GM12878 (cell line): ENCODE data around the gene CDC20B. TPM values are rescaled to one million over a fixed set of nuclear protein-coding genes. Genes with fewer than 3 reads are reported as not detected.

Experiments
- ATAC-seq: fragments of 200-7000 bp; cut with Tn5 transposase; 3 replicates; pipeline ENCODE4 v1.9.1; 2020; ENCODE audit warnings: mild to moderate bottlenecking, moderate library complexity
- BruUV-seq: library from RNA; stranded (reverse); fragments of 400-500 nt; replicated peaks from 2 replicates; lab custom pipeline; 2021; lab: Mats Ljungman, UMichigan
- CTCF ChIA-PET: fragments of 300-600 bp; sonication (Branson Sonifier 250); formaldehyde crosslinking; extraction: SDS; loops from one replicate; lab custom pipeline; 2021; ENCODE audit warnings: inconsistent platforms; lab: Yijun Ruan, JAX
- POLR2A ChIA-PET: fragments of 350-600 bp; formaldehyde crosslinking; extraction: SDS; loops from one replicate; lab custom pipeline; 2021; ENCODE audit warnings: inconsistent platforms; lab: Charles Lee
- RAD21 ChIA-PET: fragments of 300-600 bp; sonication (Branson Sonifier 250); formaldehyde crosslinking; loops from one replicate; lab custom pipeline; 2023; ENCODE audit warnings: antibody characterized with exemption; ENCODE audit not compliant: unreplicated experiment; lab: Charles Lee
- SMC1A ChIA-PET: fragments of 300-600 bp; sonication (Branson Sonifier 250); formaldehyde crosslinking; loops from one replicate; lab custom pipeline; 2023; ENCODE audit not compliant: unreplicated experiment, uncharacterized antibody; lab: Charles Lee
- DNase-seq: peaks from one replicate; pipeline ENCODE4 v3.0.0-alpha.2; 2011; ENCODE audit warnings: low read depth, low spot score
- FAIRE-seq: peaks from 3 replicates; lab custom pipeline; 2011; peaks lifted over from hg19 to GRCh38; lab: Jason Lieb, UNC
- H2AFZ ChIP-seq: 2 replicates; pipeline ENCODE4 v1.6.0; 2011; ENCODE audit warnings: low read depth, low read length, control low read depth; ENCODE audit not compliant: control insufficient read depth
- H3K27ac ChIP-seq: 2 replicates; pipeline ENCODE4 v1.5.1; 2011; ENCODE audit warnings: control low read depth; ENCODE audit not compliant: control insufficient read depth, insufficient read depth
- H3K27me3 ChIP-seq, 2 experiments: replicated peaks in 1 of 2; 2 replicates each; pipeline versions ENCODE4 v1.6.0 to v1.6.1; 2011; ENCODE audit warnings: low read length in 1 of 2; ENCODE audit not compliant: control insufficient read depth in 2 of 2, insufficient read depth in 2 of 2
- H3K36me3 ChIP-seq, 2 experiments: 2 replicates each; pipeline ENCODE4 v1.5.1; 2011; ENCODE audit warnings: low read length in 1 of 2; ENCODE audit not compliant: control insufficient read depth in 2 of 2, insufficient read depth in 2 of 2
- H3K4me1 ChIP-seq: 2 replicates; pipeline ENCODE4 v1.6.1; 2011; ENCODE audit warnings: mild to moderate bottlenecking, low read length, moderate library complexity, mixed read lengths; ENCODE audit not compliant: control insufficient read depth, insufficient read depth
- H3K4me2 ChIP-seq: 2 replicates; pipeline ENCODE4 v1.6.0; 2011; ENCODE audit warnings: control low read depth; ENCODE audit not compliant: control insufficient read depth, insufficient read depth
- H3K4me3 ChIP-seq: fragments of 200-600 bp; sonication (generic); 2 replicates; pipeline ENCODE4 v1.5.1; 2016
- H3K79me2 ChIP-seq: 2 replicates; pipeline ENCODE4 v1.6.0; 2011; ENCODE audit warnings: low read length; ENCODE audit not compliant: control insufficient read depth, insufficient read depth
- H3K9ac ChIP-seq: 2 replicates; pipeline ENCODE4 v1.8.0; 2011; ENCODE audit warnings: low read length, control low read depth, mixed read lengths; ENCODE audit not compliant: control insufficient read depth, insufficient read depth
- H3K9me3 ChIP-seq: replicated peaks from 3 replicates; pipeline ENCODE4 v1.5.1; 2011; ENCODE audit warnings: mild to moderate bottlenecking, low read length; ENCODE audit not compliant: control insufficient read depth, insufficient read depth
- H4K20me1 ChIP-seq: 2 replicates; pipeline ENCODE4 v1.6.0; 2011; ENCODE audit not compliant: control insufficient read depth, insufficient read depth
- ATF3 ChIP-seq: IDR thresholded peaks from 2 replicates; pipeline ENCODE4 v1.6.1; 2011; ENCODE audit warnings: low read depth, mild to moderate bottlenecking, low read length, moderate library complexity, borderline replicate concordance; ENCODE audit errors: extremely low read depth
- FOXM1 ChIP-seq: IDR thresholded peaks from 2 replicates; pipeline ENCODE4 v1.6.1; 2012; ENCODE audit warnings: low read depth, mild to moderate bottlenecking, inconsistent platforms, low read length, moderate library complexity
- LARP7 ChIP-seq: fragments of 450-650 bp; IDR thresholded peaks from 2 replicates; pipeline ENCODE4 v1.6.1; 2017; ENCODE audit warnings: mild to moderate bottlenecking
- NR2C2 ChIP-seq: IDR thresholded peaks from 2 replicates; pipeline ENCODE4 v1.6.1; 2011; ENCODE audit warnings: borderline replicate concordance, low read depth; ENCODE audit not compliant: control insufficient read depth, insufficient read length
- PML ChIP-seq: IDR thresholded peaks from 2 replicates; pipeline ENCODE4 v1.6.1; 2012; ENCODE audit warnings: low read length, inconsistent platforms
- SKIL ChIP-seq: fragments of 450-650 bp; IDR thresholded peaks from 2 replicates; pipeline ENCODE4 v1.6.1; 2017; ENCODE audit warnings: mild to moderate bottlenecking, low read depth, inconsistent platforms; ENCODE audit not compliant: poor library complexity, severe bottlenecking
- ZNF622 ChIP-seq: fragments of 450-650 bp; IDR thresholded peaks from 2 replicates; pipeline ENCODE4 v1.6.1; 2017; ENCODE audit warnings: mild to moderate bottlenecking, inconsistent platforms
- ZSCAN29 ChIP-seq: fragments of 450-650 bp; IDR thresholded peaks from 2 replicates; pipeline ENCODE4 v1.6.1; 2017; ENCODE audit warnings: mild to moderate bottlenecking, moderate library complexity
- WGBS: methylation state at CpG from one replicate; pipeline ENCODE4 v1.1.6; 2016; ENCODE audit warnings: low lambda C conversion rate; ENCODE audit not compliant: insufficient replicate concordance, insufficient coverage; ENCODE audit errors: missing lambda C conversion rate; 5-methylcytosine and 5-hydroxymethylcytosine counted together
- in situ Hi-C: fragments of 300-500 bp; cut with MboI; formaldehyde crosslinking; loops from 9 replicates; pipeline ENCODE4 v1.14.3; 2018; ENCODE audit warnings: mixed read lengths
- intact Hi-C: fragments of 100-400 bp; cut with micrococcal nuclease; formaldehyde crosslinking; loops from one replicate; pipeline ENCODE4 v1.14.2; 2022; ENCODE audit not compliant: unreplicated experiment
- polyA plus RNA-seq, 11 experiments: library from polyadenylated mRNA; depleted of rRNA in 4 of 11; unstranded in 6 of 11; stranded (reverse) in 5 of 11; fragments of >200 nt; fragmentation: Nextera tagmentation in 4 of 11; fragmentation: Illumina TruSeq in 1 of 11; extraction: Ambion mirVana in 4 of 11; extraction: Trizol in 1 of 11; gene quantifications; 1 replicate in 1 of 11; 2 replicates in 10 of 11; pipeline versions ENCODE4 v1.2.1 to v1.2.3, GENCODE V29; 2011 to 2016; ENCODE audit warnings: inconsistent platforms in 2 of 11, missing spikeins in 2 of 11, low read depth in 1 of 11
- total RNA-seq, 4 experiments: library from RNA; depleted of rRNA in 3 of 4; stranded (reverse); fragments of >200 nt in 3 of 4; fragmentation: Illumina TruSeq in 1 of 4; extraction: Trizol in 1 of 4; gene quantifications; 2 replicates each; pipeline versions ENCODE4 v1.2.1 to v1.2.3, GENCODE V29; 2013 to 2021
- TF ChIP-seq, protein P1 (sequence below): IDR thresholded peaks from 2 replicates; pipeline ENCODE4 v1.6.1; 2012; ENCODE audit warnings: low read depth, low read length, improper control_type of control experiment

CDC20B gene
- total and polyA plus RNA-seq, 10 of the 15 experiments (the other 5 are each of a cell fraction or from before 2014, with no cell fraction given) = 0.05 to 0.11 TPM; not detected in 8

DNA sequence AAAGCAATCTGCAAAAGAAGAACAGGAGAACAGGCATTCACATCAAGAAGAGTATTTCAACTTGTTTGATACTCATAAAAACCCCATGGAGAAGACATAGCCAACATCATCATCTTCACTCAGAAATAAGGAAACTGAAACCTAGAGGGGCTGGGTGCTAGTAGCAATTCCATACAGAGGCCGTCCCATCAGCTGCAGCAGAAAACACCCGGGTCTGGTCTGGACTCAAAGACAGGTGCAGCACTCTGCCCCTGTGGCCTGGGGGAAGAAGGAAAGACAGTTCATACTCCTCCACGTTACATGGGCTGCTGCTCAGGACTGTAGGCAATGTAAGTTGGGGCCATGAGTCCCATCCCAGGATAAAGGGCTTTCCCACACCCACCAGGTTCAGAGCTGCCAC, 58.9 kb downstream of the CDC20B start:
- RAD21 ChIA-PET = no interaction called here
- TF ChIP-seq FOXM1 (no peak), NR2C2 (no peak), LARP7 (no peak), PML (no peak), SKIL (no peak), ATF3 (no peak), ZNF622 (no peak), ZSCAN29 (no peak)
- TF ChIP-seq, protein P1, sequence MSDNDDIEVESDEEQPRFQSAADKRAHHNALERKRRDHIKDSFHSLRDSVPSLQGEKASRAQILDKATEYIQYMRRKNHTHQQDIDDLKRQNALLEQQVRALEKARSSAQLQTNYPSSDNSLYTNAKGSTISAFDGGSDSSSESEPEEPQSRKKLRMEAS = no peak
- TF ChIP-seq, all 136 proteins: peak for 0
- Histone ChIP-seq H3K9ac (no peak overlapping the region), H3K4me1 (no peaks in the 10 kb centered on the region), H3K36me3 (no peaks in the 10 kb centered on the region), H3K27ac (no peak overlapping the region), H2AFZ (no peak overlapping the region), H3K79me2 (no peaks in the 10 kb centered on the region), H3K4me2 (no peak overlapping the region), H4K20me1 (no peaks in the 10 kb centered on the region), H3K9me3 (no peaks in the 10 kb centered on the region), H3K4me3 (no peak overlapping the region), H3K27me3 (no peaks in the 10 kb centered on the region; a peak in 1 of 4 replicates)
- BruUV-seq = no TSS peak
- ChIA-PET SMC1A (no interaction called here), CTCF (no interaction called here), POLR2A (no interaction called here)
- in situ Hi-C loops (no loop called here), intact Hi-C loops (no loop called here)
- ATAC-seq (no peak), DNase-seq (no peak), FAIRE-seq (no peak)
- WGBS = 15% methylated on average over 3 of the region's 3 CpGs
